Esophagus squamous epithelium (tissue), 4 donors: ENCODE measurements around the gene FIS1.

Experiments
- CTCF ChIP-seq, 6 experiments: fragments of 450-650 bp in 4 of 6; fragments of 200-600 bp in 2 of 6; sonication (generic) in 2 of 6; IDR thresholded peaks; one replicate each; pipeline ENCODE4 v1.5.1; 2016 to 2019; ENCODE audit warnings: antibody characterized with exemption in 6 of 6, mild to moderate bottlenecking in 4 of 6, moderate library complexity in 4 of 6
- POLR2A ChIP-seq, 4 donors: fragments of 450-650 bp; IDR thresholded peaks; one replicate each; pipeline ENCODE4 v1.6.1; 2017; ENCODE audit warnings: antibody characterized with exemption in 4 of 4, mild to moderate bottlenecking in 4 of 4, moderate library complexity in 3 of 4

DNA sequence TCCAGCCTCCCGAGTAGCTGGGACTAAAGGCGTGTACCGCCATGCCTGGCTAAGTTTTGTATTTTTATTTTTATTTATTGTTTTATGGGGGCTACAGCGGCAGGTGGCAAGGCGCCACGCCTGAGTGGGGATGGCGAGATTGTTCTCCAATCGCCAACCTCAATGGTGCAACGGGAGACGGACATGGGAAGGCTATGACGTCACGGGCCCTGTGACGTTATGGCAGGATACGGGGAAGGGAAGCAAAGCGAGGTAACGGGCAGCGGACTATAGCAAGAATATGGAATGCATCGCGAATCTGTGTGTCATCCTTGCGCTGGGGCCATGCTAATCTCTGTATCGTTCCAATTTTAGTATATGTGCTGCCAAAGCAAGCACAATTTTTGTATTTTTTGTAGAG is 24.8 kb upstream of the FIS1 start:
- TF ChIP-seq CTCF (IDR thresholded peaks at IDR 0.05) (no peak), POLR2A (IDR thresholded peaks at IDR 0.05) (no peak)
